Stimulated activated CD8-positive, alpha-beta memory T cell treated with anti-CD3 and anti-CD28 coated beads, Interleukin-15, amount 100 ng/mL, for 1 hour (primary cell): ENCODE results near the gene GALNT16.
"Not testable (repeated sequence)": the region's sequence is repeated elsewhere in the genome, so short reads cannot be mapped to it uniquely, and the experiment has no call there.

ENCODE experiments used
- DNase-seq: peaks from one replicate; pipeline ENCODE4 v3.0.0-alpha.2; 2020; ENCODE audit warnings: low read depth

Gene GALNT16

DNA sequence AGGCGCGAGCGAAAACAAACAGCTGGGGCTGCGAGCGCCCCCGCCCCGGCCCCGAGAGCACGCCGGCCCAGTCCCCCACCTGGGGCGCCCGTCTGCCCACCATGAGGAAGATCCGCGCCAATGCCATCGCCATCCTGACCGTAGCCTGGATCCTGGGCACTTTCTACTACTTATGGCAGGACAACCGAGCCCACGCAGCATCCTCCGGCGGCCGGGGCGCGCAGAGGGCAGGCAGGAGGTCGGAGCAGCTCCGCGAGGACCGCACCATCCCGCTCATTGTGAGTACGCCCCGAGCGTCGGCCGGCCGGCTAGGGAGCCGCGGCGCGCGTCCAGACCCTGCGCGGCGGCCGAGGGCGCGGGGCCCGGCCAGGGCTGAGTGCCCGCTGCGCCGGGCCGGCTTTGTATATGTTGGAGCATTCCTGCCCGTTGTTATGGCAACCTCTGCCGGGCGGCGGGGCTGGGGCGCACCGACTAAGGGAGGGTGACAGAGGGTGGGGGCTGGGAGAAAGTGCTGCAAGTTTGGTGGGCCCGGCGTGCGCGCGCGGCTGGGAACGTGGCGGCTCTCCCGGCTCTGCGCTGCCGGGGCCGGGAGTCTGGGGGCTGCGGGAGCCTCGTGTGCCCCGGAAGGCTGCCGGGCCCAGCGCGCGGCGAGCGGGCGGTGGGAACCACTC is 367 bp downstream of the GALNT16 start:
- DNase-seq = no peak

DNA sequence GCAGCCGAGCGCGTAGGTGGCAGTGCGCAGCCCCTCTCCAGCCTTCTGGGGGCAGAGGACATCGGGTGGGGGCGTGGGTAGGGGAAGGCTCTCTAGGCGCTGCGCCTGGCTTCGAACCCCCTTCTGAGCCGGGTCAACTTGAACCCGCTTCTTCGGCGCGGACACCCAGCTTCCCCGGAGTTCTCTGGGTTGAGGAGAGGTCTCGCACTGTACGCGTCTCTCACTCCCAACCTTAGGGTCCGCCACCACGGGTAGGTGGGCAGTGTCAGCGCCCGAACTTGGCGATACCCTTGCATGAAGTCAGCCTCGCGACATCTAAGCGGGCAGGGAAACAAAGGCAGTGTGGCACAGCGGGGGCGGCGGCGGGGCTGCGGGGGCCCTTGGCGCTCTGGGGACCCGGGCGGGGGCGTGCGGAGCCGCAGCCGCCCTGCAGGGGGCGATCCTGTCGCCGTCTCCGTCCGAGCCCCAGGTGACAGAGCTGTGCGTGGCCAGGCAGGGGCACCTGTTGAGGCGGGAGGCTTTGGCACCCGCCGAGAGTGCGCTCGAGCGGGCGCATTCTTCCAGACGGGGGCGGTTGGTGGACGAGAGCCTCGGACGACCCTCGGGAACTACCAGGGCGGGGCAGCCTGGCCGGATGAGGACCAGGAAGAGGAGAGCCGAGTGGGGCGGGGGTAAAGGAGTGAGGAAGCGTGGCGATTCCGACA is 1.1 kb downstream of the GALNT16 start:
- DNase-seq = no peak

DNA sequence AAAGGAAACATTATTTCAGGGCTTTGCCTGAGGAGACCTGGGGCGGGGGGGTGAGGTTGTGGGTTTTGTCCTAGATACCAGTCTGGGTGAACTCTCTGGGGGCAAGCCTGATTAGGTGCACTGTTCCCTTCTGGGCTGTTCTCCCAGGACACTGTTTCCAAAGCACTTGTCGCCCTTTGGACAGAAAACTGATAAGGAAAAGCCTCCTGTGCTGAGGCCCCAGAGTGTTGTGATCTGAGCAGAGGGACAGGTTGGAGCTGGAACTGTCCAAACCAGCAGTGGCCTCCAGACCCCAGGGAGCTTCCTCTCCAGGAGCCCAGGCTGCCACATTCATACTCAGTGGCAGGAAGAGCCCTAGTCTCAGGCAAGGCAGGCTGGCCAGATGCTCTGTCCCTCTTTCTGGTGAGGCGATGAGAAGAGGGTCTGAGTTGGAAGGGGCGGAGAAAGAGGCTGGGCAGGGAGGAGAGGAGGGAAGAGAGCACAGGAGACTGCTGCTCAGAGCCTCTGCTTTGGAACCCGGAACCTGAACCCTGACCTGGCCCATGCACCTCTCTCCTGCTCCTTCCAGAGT is 1.9 kb downstream of the GALNT16 start:
- DNase-seq = no peak

DNA sequence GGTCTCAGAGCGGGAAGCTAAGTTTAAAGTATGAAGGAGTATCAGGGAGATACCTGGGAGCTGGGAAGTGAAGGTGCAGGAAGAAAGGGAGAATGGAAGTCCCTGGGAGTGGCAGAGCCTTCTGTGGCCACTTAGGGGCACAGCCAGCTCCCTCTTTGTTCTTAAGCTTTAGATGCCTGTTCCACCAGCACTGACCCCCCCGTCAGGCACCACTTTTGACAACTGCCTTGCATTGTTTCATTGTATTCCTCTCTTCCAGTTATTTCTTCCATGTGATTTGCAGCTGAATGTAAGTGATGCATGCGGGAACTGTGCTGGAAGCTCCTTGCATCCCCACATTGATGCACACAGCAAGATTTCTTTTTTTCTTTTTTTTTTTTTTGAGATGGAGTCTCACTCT is 2.6 kb downstream of the GALNT16 start:
- DNase-seq = no peak

DNA sequence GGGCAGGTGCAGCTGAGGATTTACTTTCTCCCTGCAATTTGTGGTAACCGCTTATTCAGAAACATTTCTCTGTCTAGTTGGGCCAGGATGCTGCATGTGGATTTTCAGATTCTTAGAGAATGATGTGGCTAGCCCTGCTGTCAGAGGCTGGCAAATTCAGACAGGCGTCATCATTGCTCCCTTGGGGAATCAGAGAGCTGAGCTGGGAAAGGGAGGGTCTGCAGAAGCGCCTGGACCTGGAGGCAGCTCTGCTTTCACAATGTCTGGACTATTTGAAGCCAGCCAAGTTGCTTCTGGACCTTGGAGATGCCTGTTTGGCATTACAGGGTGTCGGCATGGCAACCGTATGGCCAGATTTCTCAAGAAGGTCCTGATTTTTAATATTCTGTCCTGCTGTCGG is 3.4 kb downstream of the GALNT16 start:
- DNase-seq = no peak

DNA sequence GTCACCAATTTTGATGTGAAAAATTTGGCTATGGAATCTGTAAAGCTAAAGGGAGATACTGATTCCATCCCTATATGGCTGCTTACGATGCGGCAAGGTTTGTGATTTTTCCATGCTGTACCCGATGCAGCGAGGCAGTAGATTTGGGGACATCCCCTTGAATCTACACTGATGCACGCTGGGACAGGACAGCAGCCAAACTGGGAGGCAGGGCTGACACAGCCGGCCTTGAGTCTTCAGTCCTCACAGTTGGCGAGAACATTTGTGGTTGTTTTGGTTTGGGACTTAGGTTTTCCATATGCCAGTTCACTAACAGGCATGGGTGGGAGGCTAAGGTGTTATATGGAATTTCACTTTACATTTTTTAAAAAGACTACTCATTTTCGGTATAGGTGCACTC is 3.8 kb downstream of the GALNT16 start:
- no peak for DNase-seq

DNA sequence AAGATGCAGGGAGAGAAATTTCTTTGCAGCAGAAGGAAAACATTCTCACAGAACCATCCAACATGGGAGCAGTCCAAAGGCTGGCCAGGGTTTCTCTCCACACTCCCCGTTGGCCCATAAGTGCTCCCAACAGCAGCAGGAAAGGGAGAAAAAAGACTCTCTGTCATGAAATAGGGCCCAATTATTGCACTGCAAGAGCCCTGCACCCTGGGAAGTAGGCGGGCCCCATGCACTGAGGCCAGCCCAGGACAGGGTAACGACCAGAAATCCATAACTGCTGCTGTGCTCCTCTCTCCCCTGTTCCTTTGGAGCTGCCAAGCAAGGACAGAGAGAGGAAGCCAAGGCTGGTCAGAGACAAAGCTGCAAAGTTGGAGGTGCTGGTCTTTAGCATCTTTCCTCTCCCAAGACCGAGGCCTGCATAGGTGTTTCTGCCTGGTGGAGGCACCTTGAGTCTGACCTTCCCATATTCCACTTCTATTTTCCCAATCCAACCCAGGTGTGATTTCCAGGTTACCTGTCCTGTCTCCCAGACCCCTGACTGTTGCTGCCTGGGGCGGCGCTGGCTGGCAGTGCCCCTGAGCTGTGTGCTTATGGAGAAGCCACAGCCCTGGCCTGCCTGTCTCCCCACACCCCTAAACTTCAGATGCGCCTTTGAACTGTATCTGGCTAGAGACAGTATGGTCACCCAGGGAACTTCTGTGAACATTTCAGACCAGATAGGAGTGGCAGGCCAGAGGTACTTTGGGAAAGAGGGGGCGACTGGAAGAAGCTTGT is 6.8 kb downstream of the GALNT16 start:
- no peak for DNase-seq

DNA sequence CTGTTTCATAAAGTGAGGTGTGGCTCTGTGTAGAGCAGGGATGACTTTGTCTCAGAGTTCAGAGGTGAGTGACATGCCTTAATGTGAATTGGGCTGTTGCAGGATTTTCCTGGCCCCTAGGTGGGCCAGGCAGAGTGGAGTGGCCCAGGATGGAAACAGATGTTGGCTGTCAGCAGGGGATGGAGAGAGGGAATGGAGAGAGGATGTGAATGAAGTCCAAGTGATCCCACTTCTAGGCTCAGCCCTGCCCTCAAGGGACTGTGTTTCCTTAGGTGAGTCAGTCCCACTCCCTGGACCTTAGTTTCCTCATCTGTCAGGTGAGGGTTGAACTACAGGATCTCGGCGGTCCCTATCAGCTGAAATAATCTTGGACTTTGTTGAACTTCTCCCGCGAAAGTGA is 7.5 kb downstream of the GALNT16 start:
- DNase-seq = no peak

DNA sequence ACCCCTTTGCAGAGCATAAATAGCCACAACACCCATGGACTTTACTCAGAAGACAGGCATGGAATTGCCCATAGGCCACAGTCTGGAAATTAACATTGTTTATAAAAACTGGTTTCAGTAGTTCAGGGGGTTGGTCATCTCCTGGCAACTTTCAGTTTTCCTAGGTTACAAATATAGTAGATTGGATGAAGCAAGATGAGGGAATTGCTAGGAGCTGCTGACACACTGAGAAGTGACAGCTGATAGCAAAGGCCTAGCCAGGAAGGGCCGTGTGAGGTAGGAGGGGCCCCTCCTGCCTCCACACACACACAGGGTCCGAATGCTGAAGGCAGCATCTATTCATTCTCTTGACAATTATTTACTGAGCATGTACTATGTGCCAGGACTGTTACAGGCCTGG is 8.3 kb downstream of the GALNT16 start:
- DNase-seq = no peak

DNA sequence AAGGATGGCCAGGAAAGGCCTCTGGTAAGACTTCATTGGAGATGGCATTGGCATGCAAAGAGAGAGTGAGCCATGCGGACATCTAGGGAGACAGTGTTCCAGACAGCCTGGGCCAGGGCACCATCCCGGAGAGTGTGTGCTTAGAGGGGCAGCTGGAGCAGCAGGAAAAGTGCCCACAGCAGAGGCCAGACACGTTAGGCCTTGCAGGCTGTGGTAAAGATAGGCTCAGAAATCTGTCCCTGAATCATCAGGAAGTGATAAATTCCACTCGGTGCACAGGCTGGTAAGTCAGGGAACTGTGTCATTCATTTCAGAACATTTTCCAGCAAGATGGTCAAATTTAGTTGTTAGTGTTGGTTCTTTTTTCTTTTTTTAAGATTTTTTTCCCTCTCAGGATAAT is 8.8 kb downstream of the GALNT16 start:
- DNase-seq = no peak

DNA sequence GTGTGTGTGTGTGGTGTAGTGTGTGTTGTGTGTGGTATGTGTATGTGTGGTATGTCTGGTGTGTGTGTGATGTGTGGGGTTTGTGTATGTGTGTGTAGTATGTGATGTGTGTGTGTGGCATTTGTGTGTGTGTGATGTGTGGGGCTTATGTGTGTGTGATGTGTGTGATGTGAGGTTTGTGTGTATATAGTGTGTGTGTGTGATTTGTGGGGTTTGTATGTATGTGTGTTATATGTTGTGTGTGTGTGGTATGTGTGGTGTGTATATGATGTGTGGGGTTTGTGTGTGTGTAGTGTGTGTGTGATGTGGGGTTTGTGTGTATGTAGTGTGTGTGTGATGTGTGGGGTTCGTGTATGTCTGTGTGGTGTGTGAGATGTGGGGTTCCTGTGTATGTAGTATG is 9.4 kb downstream of the GALNT16 start:
- no peak for DNase-seq

DNA sequence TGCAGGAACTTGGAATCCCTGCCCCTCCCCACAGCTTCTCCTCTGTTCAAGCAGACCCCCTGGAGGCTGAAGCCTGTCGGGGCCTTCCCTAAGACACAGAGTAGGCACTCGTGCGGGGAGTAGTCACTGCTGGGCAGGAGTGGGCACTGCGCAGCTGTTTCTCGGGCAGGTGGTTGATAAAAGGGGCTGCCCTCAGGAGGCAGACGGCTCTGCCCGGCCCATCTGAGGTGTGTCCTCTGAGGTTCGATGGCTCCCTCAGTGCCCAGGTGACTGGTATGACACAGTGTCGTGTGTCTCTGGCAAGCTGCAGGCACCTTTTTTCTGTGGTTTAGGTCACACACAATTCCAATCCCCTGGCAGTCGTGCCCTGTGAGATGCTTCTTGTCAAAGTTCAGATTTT is 10.1 kb downstream of the GALNT16 start:
- no peak for DNase-seq

DNA sequence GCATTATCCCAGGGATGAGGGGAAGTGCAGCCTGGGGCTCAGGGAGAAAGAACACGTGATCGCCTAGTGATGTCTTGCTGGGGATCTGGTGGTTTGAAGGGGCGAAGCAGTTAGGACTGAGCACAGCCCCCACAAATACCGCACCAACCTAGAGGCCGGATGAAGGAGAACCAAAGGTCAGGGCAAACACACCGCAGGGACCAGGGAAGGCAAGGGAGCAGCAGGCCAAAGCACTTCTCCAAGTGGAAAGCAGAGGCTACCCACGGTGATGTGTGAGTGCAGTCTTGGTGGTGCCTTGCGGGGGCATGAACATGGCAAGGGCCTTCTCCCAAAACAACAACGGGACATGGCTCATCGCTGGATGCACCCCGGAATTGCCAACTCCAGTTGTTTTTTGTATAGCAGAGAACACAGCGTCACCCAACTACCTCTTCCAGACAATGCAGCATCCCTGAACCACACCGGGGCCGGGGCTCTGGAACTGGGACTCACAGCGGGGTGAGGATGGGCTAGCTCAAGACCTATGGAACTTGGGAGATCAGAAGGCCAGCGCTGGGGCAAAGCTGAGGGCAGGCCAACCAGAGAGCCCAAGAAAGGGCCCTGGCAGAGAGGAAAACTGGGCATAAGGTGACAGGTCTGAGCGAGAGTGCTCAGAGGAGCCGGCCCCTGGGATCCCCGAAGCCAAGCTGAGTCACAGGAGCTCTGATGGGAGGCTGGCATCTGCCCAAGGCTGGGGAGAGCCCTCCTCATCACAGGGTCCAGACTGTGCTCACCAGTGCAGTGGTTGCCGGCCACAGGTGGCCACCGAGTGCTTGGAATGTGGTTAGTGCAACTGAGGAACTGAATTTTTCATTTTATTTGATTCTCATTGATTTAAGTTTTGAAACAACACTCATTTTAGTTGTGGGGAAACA is 11.1 kb downstream of the GALNT16 start:
- no peak for DNase-seq

DNA sequence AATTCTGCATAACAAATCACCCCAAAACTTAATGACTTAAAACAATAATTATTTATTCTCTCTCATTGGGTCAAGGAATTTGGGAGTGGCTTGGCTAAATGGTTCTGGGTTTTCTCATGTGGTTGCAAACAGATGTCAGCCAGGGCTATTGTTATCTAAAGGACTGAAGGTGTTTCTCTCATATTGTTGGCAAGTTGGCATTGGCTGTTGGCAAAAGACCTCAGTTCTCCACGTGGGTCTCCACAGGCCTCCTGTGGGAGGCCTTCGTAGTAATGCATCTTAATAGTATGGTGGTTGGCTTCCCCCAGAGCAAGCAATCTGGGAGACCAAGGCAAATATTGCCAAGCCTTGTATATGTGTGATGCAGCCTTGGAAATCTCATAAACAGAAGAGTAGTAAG is 14.4 kb downstream of the GALNT16 start:
- no peak for DNase-seq

DNA sequence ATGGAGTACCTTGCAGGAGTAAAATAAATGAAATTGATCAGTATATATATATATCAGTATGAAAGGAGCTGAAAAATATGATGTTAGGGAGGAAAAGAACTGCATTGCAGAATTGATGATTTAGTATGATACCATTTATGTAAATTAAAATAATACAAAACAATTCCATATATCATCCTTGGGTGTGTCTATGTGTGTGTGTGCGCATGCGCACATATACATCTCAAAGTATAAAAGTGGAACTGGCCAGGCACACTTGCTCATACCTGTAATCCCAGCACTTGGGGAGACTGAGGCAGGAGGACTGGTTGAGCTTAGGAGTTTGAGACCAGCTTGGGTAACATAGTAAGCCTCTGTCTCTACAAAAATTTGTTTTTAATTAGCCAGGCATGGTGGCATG is 15.4 kb downstream of the GALNT16 start:
- DNase-seq = no peak

DNA sequence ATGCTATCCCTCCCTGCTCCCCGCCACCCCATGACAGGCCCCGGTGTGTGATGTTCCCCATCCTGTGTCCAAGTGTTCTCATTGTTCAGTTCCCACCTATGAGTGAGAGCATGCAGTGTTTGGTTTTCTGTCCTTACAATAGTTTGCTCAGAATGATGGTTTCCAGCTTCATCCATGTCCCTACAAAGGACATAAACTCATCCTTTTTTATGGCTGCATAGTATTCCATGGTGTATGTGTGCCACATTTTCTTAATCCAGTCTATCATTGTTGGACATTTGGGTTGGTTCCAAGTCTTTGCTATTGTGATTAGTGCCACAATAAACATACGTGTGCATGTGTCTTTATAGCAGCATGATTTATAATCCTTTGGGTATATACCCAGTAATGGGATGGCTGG is 17.4 kb downstream of the GALNT16 start:
- not testable (repeated sequence) for DNase-seq

DNA sequence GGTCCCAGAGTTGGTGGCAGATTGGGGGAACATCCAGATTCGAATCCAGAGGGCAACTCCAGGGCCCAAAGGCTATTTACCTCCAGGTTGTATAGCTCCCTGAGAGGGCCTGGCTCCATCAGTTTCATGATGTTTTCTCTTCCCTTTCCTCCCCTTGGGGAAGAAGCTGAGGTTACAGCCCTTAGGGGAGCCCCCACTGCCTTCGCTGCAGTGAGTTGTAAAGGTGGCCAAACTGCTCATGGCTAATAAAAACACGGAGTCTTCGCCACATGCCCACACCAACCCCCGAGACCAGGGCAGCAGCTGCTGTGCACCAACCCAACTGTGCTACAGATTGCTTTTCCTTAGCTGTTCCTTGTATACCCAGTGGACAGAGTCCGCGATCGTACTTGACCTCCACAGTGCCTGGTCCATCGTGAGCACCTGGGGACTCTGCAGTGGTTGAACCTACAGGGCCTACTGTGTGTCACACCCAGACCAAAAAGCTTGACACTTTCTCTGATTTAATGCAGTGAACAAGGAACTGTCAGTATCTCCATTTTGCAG is 20.9 kb downstream of the GALNT16 start:
- no peak for DNase-seq

DNA sequence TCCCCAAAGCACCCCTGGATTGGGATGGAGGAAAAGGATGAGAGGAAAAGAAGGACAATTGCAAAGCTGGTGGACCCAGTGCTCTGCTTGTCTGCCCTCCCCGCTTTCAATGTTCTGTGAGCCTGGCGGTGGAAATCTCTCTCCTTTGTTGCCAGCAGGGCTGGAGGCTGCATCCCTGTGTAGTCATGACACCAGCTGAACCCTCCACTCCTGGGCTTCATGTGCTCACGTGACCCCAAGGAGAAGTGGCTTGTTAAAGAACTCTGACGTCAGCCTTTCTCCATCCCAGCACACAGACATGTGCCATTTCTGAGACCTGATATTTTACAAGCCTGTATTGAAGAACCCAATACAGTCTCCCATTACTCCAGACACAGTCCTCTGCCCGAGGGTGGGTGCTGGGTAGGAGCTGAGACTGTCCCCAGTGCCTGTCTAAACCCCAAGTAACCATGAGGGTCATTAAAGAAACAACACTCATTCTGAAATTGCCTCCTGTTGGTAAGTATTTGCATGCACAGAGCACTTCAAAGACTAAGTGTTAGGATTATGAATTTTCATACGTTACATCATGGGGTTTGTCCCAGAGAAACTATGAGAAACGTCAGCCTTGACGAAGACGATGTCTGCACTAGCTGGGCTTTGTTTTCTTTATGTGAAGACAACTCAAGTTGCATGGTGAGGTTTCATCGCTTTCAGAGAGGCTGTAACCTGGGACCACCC is 21.7 kb downstream of the GALNT16 start:
- no peak for DNase-seq

DNA sequence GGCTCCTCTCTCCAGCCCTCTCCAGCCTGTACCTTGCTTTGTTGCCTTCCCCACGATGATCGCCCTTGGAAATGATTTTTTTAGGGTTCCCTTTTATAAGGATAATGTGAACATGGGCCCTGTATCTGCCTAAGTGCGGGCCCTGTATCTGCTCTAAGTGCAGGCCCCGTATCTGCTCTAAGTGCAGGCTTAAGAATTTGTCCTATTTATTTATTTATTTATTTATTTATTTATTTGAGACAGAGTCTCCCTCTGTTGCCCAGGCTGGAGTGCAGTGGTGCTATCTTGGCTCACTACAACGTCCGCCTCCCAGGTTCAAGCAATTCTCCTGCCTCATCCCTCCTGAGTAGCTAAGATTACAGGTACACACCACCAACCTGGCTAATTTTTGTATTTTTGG is 22.5 kb downstream of the GALNT16 start:
- no peak for DNase-seq

DNA sequence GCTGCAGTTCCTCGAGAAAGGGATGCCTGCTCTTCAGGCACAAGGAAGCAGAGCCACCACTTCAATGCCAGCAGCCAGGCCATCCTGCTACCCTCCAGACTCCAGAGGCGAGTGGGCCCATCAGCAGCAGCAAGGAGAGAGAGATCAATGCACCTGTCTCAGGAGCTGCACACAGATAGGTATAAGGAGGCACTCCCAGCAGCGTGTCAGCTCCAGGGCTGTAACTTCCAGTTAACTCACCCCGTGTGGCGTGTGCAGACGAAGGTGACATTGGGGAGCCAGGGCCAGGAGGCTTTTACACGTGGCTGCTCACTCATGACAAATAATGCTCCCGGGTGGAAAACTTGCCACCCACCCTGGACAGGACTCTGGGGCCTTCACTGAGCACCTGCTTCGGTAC is 24.2 kb downstream of the GALNT16 start:
- DNase-seq = no peak
